ENCODE data around the gene COG3.

Gene COG3

DNA sequence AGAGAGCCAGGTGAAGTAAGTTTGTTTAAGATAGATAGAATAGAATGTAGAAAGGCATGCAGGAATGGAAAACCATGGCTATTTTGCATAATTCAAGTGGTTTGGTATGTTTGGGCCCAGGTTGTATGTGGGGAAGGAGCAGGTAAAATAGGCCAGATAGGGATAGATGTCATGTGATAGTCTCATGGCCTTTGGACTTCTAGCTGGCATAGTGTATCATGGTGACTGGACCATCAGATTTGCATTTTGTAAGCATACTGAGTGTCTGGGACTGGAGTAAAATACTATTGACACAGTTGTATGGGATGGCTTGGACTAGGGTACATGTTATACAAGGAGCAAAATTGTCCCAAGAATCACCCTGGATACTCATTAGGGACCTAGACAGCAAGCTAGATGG is 38.9 kb downstream of the COG3 start:
- no peak for DNase-seq (ENCODE audit: low read depth)

- no peak for DNase-seq (ENCODE audit: low read depth)
These were observed 42.1 kb downstream of the COG3 start for GRCh38 chr13:45506811-45507210.

GRCh38 chr13:45508776-45509175 is 44.0 kb downstream of the COG3 start:
- DNase-seq (ENCODE audit: low read depth), result no peak

GRCh38 chr13:45510672-45511071 is 45.9 kb downstream of the COG3 start:
- no peak for DNase-seq (ENCODE audit: low read depth)

DNA sequence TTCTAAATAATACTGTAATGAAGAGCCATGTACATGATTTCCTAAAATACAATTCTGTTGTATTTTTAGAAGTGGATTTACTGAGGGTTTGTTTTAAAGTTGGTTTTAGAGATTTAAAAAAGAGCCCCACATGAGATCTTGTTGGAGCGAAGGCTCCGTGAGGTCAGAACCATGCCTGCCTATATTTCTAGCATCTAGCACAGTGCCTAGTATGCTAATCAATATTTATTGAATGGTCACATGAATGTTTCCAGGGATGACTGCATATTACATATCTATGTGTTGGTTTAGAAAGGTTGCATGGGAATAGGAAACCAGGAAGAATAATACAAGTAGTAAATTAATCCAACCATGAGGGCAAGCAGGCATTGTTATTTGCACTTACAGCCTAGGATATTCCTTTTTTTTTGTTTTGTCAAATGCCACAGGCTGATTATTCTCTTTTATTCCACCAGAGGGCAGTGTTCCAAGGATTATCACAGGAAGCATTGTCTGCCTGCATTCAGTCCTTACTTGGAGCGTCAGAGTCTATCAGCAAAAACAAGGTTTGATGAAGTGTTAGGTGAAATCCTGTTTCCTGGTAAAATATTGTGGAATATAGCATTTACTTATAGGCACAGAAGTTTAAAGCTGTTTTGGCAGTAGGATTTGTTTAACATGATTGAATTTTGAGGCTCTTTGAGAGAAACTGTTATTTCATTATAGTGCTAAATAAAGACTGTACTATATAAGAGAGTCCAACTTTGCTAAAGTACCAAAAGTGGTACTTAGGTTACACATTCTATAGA is 46.8 kb downstream of the COG3 start:
- DNase-seq (ENCODE audit: low read depth), result peak; percentile 10

- DNase-seq (ENCODE audit: low read depth), result no peak
These were observed 47.4 kb downstream of the COG3 start for GRCh38 chr13:45512098-45512496.

DNA sequence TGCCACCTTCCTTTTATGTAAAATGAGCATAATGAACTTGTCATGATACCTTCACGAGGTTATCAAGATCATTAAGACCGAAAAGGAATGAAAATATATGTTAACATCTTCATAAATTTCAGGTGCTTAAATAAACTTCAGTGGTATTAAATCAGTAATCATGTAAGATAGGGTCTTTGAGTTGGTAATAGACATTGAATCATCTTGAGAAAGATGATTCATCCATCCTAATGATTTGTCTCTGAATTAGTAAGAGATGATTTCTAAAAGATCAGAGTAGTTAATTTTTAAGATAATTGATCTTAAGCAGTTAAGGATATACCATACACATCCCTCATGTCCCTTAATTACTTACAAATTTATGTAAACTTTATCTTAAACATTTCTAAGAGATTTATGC is 52.0 kb downstream of the COG3 start:
- DNase-seq (ENCODE audit: low read depth), result no peak

DNA sequence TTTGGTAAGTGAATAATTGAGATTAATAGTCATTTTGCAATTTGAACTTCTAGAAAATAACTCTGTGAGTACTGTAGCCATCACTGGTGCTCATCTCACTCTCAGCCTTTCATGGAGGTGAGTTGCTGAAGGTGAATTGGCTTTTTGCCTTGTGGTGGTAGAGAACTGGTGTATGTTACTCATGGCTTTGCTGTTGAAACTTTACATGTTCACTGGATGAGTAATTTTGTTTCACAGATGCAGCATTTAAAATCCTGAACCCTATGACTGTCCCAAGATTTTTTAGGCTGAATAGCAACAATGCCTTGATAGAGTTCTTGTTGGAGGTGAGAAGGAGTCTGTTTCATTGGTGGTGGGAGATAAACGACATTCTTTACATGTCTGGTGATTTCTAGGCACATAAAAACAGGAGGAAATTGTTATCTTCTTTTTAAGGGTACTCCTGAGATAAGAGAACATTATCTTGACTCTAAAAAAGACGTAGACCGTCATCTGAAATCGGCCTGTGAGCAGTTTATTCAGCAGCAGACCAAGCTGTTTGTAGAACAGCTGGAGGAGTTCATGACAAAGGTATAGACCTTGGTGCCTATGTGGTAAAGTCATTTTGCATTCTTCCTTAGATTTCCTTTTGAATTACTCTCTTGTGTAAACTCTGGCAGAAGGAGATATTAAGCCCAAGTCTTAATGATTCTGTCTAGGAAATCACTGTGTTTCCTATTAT is 53.9 kb downstream of the COG3 start:
- no peak for DNase-seq (ENCODE audit: low read depth)

DNA sequence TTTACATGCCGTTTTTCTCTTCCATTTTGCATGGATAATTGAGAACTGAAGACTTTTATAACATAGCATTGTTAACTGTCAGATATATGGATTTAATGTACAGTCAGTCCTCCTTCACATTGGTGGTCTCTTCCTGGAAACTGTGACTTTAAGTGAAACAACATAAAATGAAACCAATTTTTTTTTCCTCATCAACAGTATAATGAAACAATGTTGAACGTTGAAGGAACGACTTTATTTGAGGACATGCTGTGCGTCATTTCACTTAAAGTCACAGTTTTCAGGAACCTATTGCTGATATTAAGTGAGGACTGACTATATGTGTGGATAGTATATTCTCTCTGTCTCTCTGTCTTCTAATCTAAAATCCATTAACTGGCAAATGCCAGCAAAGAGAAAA is 54.8 kb downstream of the COG3 start:
- DNase-seq (ENCODE audit: low read depth), result no peak

DNA sequence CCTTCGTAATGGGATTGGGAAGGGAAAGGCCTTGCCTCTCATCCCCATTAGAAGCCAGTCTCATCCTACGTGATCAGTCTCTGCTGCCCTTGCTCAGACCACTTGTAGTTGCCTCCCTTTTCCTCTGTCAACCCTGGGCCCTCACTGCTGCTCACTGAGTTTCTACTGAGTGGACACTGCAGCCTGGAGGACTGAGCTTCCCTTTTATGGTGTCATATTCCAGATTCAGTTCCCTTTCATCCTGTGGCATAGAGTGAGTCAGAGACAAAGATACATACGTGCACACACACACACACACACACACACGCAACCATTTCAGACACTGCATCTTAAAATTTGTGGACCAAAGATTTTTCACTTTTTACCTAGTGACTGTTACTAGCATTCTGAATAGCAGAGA is 56.6 kb downstream of the COG3 start:
- no peak for DNase-seq (ENCODE audit: low read depth)

GRCh38 chr13:45522571-45522970 is 57.8 kb downstream of the COG3 start:
- DNase-seq (ENCODE audit: low read depth), result no peak

- no peak for DNase-seq (ENCODE audit: low read depth)
These were observed 63.1 kb downstream of the COG3 start for GRCh38 chr13:45527699-45528462.

DNA sequence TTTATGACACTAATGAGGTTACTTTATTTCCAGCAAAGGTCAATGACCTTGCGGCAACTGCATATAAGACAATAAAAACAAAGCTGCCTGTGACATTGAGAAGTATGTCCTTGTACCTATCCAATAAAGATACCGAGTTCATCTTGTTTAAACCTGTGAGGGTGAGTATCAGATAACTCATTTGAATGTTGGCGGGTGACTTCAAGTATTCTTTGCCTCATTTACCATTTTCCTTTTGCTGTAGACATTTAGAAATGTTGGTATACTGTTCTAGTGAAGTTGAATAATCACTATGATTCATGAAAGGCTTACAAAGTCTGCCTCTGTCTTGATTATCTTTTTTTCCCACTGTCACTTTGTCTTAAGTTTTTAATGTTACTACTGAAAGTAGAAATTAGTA is 65.0 kb downstream of the COG3 start:
- DNase-seq (ENCODE audit: low read depth), result no peak

DNA sequence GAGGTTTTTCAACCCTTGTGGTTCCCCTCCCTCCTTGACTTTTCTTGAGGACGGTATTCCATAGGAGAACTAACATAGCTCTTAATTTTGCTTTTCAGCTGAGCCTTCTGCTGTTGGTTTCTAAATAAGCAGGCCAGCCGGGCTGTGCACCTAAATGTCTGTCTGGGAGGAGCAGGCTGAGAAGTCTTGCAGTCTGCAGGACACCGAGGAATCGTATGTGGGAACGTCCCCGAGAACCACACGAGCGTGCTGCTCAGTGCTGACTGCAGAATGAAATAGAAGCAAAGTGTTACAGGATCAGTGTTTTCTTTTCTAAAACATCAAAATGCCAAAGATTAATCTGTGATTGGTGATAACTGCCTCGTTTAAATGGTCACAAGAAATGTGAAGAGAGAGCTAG is 69.9 kb downstream of the COG3 start:
- DNase-seq (ENCODE audit: low read depth), result no peak

DNA sequence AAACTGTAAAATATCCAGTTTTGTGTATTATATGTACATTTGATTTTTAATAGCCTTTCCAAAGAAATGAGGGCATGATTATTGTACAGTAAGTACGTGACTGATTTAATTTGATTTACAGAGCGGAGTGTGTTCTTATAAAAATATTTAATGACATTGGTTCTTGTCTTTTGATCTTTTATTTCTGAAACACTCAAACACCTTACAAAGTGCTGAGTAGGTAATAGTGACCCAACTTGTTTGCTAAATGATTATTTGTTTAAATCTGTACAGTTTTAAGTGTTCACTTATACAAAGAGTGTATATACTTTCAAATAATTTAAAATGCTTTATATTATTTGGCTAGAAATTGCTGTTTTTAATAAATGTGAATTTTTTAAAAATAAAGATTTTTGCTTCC is 71.5 kb downstream of the COG3 start:
- DNase-seq (ENCODE audit: low read depth), result no peak

DNA sequence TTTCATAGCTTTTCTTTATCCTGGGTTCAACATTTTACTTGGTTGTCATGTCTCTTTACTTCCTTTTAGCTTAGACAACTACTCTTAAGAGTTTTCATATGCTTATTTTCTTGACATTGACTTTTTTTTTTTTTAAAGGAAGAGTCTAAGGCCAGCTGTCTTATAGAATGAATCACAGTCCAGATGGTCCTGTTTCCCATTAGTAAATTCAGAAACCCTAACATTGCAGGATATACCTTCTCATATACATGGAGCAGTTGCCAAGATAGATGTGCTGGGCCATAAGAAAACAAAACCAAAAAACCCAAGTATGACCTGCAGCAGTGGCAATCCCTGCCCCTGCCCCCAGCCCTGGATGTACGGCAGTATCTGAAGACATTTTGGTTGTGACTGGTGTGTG is 72.8 kb downstream of the COG3 start:
- DNase-seq (ENCODE audit: low read depth), result no peak

- DNase-seq (ENCODE audit: low read depth), result no peak
These were observed 73.6 kb downstream of the COG3 start for GRCh38 chr13:45538382-45538781.

DNA sequence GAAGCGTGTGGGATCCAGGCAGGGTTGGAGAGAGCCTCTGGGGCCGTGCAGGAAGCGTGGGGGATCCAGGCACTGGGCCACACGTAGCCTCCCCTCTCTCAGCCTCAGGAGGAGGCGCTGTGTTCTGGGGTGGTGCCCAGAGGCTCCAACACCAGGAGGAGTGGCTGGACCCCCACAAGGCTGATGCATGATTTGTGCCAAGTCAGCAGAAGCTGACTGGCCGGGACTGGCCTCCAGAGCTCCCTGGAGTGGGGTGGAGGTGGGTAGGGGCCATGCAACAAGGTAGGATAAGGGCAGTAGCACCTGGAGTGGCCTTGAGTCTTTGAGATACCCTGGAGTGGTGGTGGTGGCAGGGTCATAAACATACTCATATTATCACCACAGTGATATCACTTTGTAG is 75.5 kb downstream of the COG3 start:
- no peak for DNase-seq (ENCODE audit: low read depth)

- DNase-seq (ENCODE audit: low read depth), result no peak
These were observed 76.1 kb downstream of the COG3 start for GRCh38 chr13:45540864-45541263.

DNA sequence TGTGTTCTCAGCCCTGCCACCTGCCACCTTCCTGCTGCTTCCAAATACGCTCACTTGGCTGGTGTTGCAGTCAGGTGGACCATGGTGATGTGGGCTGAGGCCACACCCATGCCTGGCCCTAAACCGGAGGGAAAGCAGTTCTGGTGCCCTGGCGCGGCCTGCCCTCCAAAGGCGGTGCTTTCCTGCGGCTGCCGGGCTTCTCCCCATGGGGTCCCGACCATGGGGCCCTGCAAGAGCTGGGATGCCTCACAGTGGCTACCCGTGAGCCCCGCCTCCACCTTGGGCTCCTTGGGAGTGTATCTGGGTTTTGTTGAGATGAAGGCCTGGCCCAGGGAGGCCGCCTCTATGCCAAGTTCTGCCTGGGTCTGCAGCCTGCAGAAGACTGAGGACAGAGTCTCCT is 77.1 kb downstream of the COG3 start:
- no peak for DNase-seq (ENCODE audit: low read depth)

GRCh38 chr13:45542391-45542790 is 77.7 kb downstream of the COG3 start:
- DNase-seq (ENCODE audit: low read depth), result no peak

DNA sequence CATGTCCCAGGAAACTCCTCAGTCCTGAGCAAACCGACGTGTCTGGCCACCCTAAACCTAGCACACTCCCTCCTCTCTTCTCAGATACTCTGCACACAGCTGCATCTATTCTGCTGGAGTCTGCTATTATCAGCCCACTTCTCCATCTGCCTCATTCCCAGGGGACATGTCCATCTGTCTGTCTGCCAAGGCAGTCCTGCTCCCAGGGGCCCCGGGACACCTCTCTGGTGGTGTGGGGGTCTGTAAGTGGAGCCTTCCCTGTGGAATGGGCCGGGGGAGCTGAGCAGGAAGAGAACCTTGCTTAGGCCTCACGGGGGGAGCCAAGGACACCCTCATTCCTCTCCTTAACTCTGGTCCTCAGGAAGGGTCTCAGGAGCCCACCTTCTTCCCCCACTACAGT is 78.1 kb downstream of the COG3 start:
- DNase-seq (ENCODE audit: low read depth), result no peak

GRCh38 chr13:45544520-45544919 is 79.8 kb downstream of the COG3 start:
- DNase-seq (ENCODE audit: low read depth), result no peak
